Measurements from ENCODE around the gene IGFBP6. TPM values are rescaled to one million over a fixed set of nuclear protein-coding genes. Genes with fewer than 3 reads are reported as not detected.

The IGFBP6 gene
- total RNA-seq, 1 experiment from 2014 or later = 58.0 TPM

DNA sequence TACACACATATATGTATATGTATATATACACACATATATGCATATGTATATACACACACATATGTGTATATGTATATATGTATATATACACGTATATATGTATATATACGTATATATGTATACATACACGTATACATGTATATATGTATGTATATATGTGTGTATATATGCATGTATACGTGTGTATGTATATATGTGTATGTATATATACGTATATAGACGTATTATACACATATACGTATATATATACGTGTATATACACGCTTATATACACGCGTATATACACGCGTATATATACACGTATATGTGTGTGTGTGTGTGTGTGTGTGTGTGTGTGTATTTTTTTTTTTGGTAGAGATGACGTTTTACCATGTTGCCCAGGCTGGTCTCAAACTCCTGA, 50.2 kb downstream of the IGFBP6 start:
- no peak for DNase-seq (ENCODE audit: low read depth in 1 of 2, low spot score in 2 of 2)
- H3K9me3 ChIP-seq (replicated peaks) = no peaks in the 10 kb centered on the region
- no peaks in the 10 kb centered on the region for H3K36me3 ChIP-seq
- H3K27ac ChIP-seq = no peak overlapping the region
- H3K27me3 ChIP-seq (replicated peaks) = no peaks in the 10 kb centered on the region
- H3K4me1 ChIP-seq (replicated peaks) = no peaks in the 10 kb centered on the region
- H3K4me3 ChIP-seq = no peak overlapping the region

DNA sequence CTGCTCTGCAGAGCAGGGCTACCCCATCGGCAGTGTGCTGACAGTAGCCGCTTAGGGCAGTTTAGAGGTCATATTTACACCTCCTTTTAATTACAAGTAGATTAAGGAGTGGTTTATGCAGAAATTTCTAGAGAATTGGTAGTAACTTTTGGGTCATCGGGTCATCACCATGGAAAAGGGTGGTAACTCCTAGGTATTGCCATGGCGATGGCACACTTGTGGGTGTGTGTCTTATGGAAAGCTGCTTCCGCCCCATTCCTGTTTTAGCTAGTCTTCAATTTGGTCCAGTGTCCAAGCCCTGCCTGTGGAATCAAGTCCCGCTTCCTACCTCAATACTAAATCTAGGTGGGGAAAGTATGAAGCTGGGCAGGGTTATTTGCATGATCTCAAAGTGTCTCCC, 53.6 kb downstream of the IGFBP6 start:
- Histone ChIP-seq H3K36me3 (no peaks in the 10 kb centered on the region), H3K4me3 (no peak overlapping the region), H3K27me3 (replicated peaks) (no peaks in the 10 kb centered on the region), H3K9me3 (replicated peaks) (no peaks in the 10 kb centered on the region), H3K27ac (no peak overlapping the region), H3K4me1 (replicated peaks) (no peaks in the 10 kb centered on the region; the same call in 1 of the 2 replicates)
- no peak for DNase-seq (ENCODE audit: low read depth in 1 of 2, low spot score in 2 of 2)

Other genes with a start within 250 kb of the IGFBP6 start
- gene KRT78, start 248.7 kb upstream of the IGFBP6 start, total RNA-seq (2014; rRNA removed; shearing (Covaris generic)) = 0.21 TPM in 1 of 2 replicates, not detected in the other
- gene KRT8, start 192.6 kb upstream of the IGFBP6 start, total RNA-seq (2014; rRNA removed; shearing (Covaris generic)) = 2.8 and 7.0 TPM in 2 replicates
- gene KRT18, start 148.5 kb upstream of the IGFBP6 start, total RNA-seq (2014; rRNA removed; shearing (Covaris generic)) = 63.9 and 81.8 TPM in 2 replicates
- 263 and 304 TPM in 2 replicates for gene EIF4B, start 91.2 kb upstream of the IGFBP6 start, total RNA-seq (2014; rRNA removed; shearing (Covaris generic))
- gene TNS2, start 47.6 kb upstream of the IGFBP6 start, total RNA-seq (2014; rRNA removed; shearing (Covaris generic)) = 8.8 and 18.4 TPM in 2 replicates
- 18.3 and 18.6 TPM in 2 replicates for gene SPRYD3, start 18.3 kb upstream of the IGFBP6 start, total RNA-seq (2014; rRNA removed; shearing (Covaris generic))
- gene SOAT2, start 5.8 kb downstream of the IGFBP6 start, total RNA-seq (2014; rRNA removed; shearing (Covaris generic)) = not detected in 2 replicates
- gene ZNF740, start 83.1 kb downstream of the IGFBP6 start, total RNA-seq (2014; rRNA removed; shearing (Covaris generic)) = 2.1 and 6.8 TPM in 2 replicates
- gene CSAD, start 83.3 kb downstream of the IGFBP6 start, total RNA-seq (2014; rRNA removed; shearing (Covaris generic)) = 2.5 and 7.5 TPM in 2 replicates
- gene ITGB7, start 109.6 kb downstream of the IGFBP6 start, total RNA-seq (2014; rRNA removed; shearing (Covaris generic)) = 0.45 TPM in 1 of 2 replicates, not detected in the other
- 13.5 and 13.6 TPM in 2 replicates for gene RARG, start 134.5 kb downstream of the IGFBP6 start, total RNA-seq (2014; rRNA removed; shearing (Covaris generic))
- 20.2 and 28.0 TPM in 2 replicates for gene ESPL1, start 170.6 kb downstream of the IGFBP6 start, total RNA-seq (2014; rRNA removed; shearing (Covaris generic))
- gene PFDN5, start 197.9 kb downstream of the IGFBP6 start, total RNA-seq (2014; rRNA removed; shearing (Covaris generic)) = 450 and 523 TPM in 2 replicates
- 40.6 and 45.1 TPM in 2 replicates for gene MYG1, start 202.0 kb downstream of the IGFBP6 start, total RNA-seq (2014; rRNA removed; shearing (Covaris generic))
- 51.8 and 52.0 TPM in 2 replicates for gene AAAS, start 223.9 kb downstream of the IGFBP6 start, total RNA-seq (2014; rRNA removed; shearing (Covaris generic))
- gene SP7, start 238.7 kb downstream of the IGFBP6 start, total RNA-seq (2014; rRNA removed; shearing (Covaris generic)) = not detected in 2 replicates

Measured in SJSA1 (cell line).